Suprapubic skin (tissue), 3 donors: ENCODE results near the gene LRCH1.

ENCODE experiments used
- CTCF ChIP-seq, 2 donors: fragments of 200-600 bp in 1 of 2; fragments of 450-650 bp in 1 of 2; sonication (generic) in 1 of 2; IDR thresholded peaks; one replicate each; pipeline ENCODE4 v1.5.1; 2016 to 2019; ENCODE audit warnings: antibody characterized with exemption in 2 of 2, mild to moderate bottlenecking in 1 of 2, moderate library complexity in 1 of 2
- EP300 ChIP-seq: sonication (generic); formaldehyde crosslinking; IDR thresholded peaks from one replicate; pipeline ENCODE4 v1.6.1; 2017; ENCODE audit warnings: antibody characterized with exemption

GRCh38 chr13:46726347-46726746 is 173.4 kb downstream of the LRCH1 start:
- TF ChIP-seq EP300 (no peak), CTCF (IDR thresholded peaks at IDR 0.05) (no peak)
